Esophagus muscularis mucosa (tissue), 4 donors: ENCODE results near the gene GTF2IRD1. TPM values are rescaled to one million over a fixed set of nuclear protein-coding genes. Genes with fewer than 3 reads are reported as not detected.

ENCODE experiments used
- DNase-seq: peaks from one replicate; pipeline ENCODE4 v3.0.0-alpha.2; 2017; ENCODE audit errors: extremely low spot score
- H3K27ac ChIP-seq, 4 donors: fragments of 200-600 bp; sonication (generic); replicated peaks in 1 of 4; 1 replicate in 3 of 4; 2 replicates in 1 of 4; pipeline ENCODE4 v1.5.1; 2016 to 2019; ENCODE audit warnings: mild to moderate bottlenecking in 1 of 4
- H3K27me3 ChIP-seq, 4 donors: fragments of 200-600 bp; sonication (generic); one replicate each; pipeline versions ENCODE4 v1.5.1 to v1.6.0; 2016 to 2019
- H3K36me3 ChIP-seq, 4 donors: fragments of 200-600 bp; sonication (generic); one replicate each; pipeline ENCODE4 v1.5.1; 2016 to 2019
- H3K4me1 ChIP-seq, 4 donors: fragments of 200-600 bp; sonication (generic); one replicate each; pipeline ENCODE4 v1.5.1; 2016 to 2019
- H3K4me3 ChIP-seq, 4 donors: fragments of 200-600 bp; sonication (generic); 1 replicate in 2 of 4; 2 replicates in 2 of 4; pipeline ENCODE4 v1.5.1; 2016 to 2019; ENCODE audit warnings: mild to moderate bottlenecking in 4 of 4, moderate library complexity in 1 of 4
- H3K9me3 ChIP-seq, 4 donors: fragments of 200-600 bp; sonication (generic); 1 replicate in 3 of 4; 2 replicates in 1 of 4; pipeline ENCODE4 v1.5.1; 2016 to 2019
- CTCF ChIP-seq, 3 experiments: fragments of 200-600 bp in 2 of 3; fragments of 450-650 bp in 1 of 3; sonication (generic) in 2 of 3; IDR thresholded peaks; one replicate each; pipeline ENCODE4 v1.5.1; 2017 to 2019; ENCODE audit warnings: antibody characterized with exemption in 3 of 3, mild to moderate bottlenecking in 2 of 3, moderate library complexity in 1 of 3
- EP300 ChIP-seq: sonication (generic); formaldehyde crosslinking; IDR thresholded peaks from one replicate; pipeline ENCODE4 v1.6.1; 2017; ENCODE audit warnings: antibody characterized with exemption
- POLR2A ChIP-seq: fragments of 450-650 bp; IDR thresholded peaks from one replicate; pipeline ENCODE4 v1.6.1; 2017; ENCODE audit warnings: antibody characterized with exemption, moderate library complexity, mild to moderate bottlenecking, low read depth
- POLR2AphosphoS5 ChIP-seq, 2 donors: sonication (generic); formaldehyde crosslinking; IDR thresholded peaks; one replicate each; pipeline ENCODE4 v1.6.1; 2017; ENCODE audit warnings: antibody characterized with exemption in 2 of 2
- WGBS: methylation state at CpG from one replicate; pipeline ENCODE4 v1.1.5; 2018; 5-methylcytosine and 5-hydroxymethylcytosine counted together
- intact Hi-C: fragments of 100-400 bp; cut with DNase I; formaldehyde crosslinking; loops from one replicate; pipeline ENCODE4 v1.15.1; 2023
- total RNA-seq, 4 donors: library from RNA; depleted of rRNA; stranded (reverse); fragments of >200 nt; gene quantifications; one replicate each; pipeline versions ENCODE4 v1.1.0 to v1.2.1, GENCODE V29; 2016

The GTF2IRD1 gene
- total RNA-seq, 4 donors from 2014 or later: 20.8 to 24.0 (median 22.0) TPM

GRCh38 chr7:74568658-74569057 is 115.0 kb downstream of the GTF2IRD1 start:
- Histone ChIP-seq H3K27ac (no peak overlapping the region), H3K4me1 (no peaks in the 10 kb centered on the region), H3K27me3 (no peaks in the 10 kb centered on the region), H3K4me3 (no peak overlapping the region), H3K36me3 (peaks cover 0 to 25% (median 14%) of the 10 kb centered on the region in 4 donors), H3K9me3 (no peaks in the 10 kb centered on the region)
- TF ChIP-seq POLR2A: no peak
- no peak for TF ChIP-seq POLR2AphosphoS5 (IDR thresholded peaks at IDR 0.05)
- no peak for TF ChIP-seq CTCF (IDR thresholded peaks at IDR 0.05)
- no peak for TF ChIP-seq EP300
- 76% methylated on average over 5 of the region's 5 CpGs for whole genome bisulfite sequencing
- intact Hi-C loops: loop anchor here (5.0 to 10.0 kb wide), 2 partner anchors 124 to 151 kb away; no protein-coding TSS in a partner anchor
- DNase-seq: no peak

- no peak for TF ChIP-seq POLR2A
- TF ChIP-seq EP300: no peak
- TF ChIP-seq POLR2AphosphoS5 (IDR thresholded peaks at IDR 0.05): no peak
- no peak for TF ChIP-seq CTCF (IDR thresholded peaks at IDR 0.05)
- H3K27ac ChIP-seq: no peak overlapping the region
- peaks cover 0 to 15% (median 8%) of the 10 kb centered on the region in 4 donors for H3K36me3 ChIP-seq
- no peaks in the 10 kb centered on the region for H3K27me3 ChIP-seq
- H3K4me1 ChIP-seq: no peaks in the 10 kb centered on the region
- no peaks in the 10 kb centered on the region for H3K9me3 ChIP-seq
- DNase-seq: no peak
- intact Hi-C loops: loop anchor here (5.0 to 10.0 kb wide), 2 partner anchors 125 to 152 kb away; no protein-coding TSS in a partner anchor
- WGBS: 91% methylated on average over 14 of the region's 14 CpGs
- H3K4me3 ChIP-seq: no peak overlapping the region
These were observed 115.9 kb downstream of the GTF2IRD1 start for GRCh38 chr7:74569501-74570075.

- intact Hi-C loops: no loop called here
- peaks cover 0 to 10% (median 4%) of the 10 kb centered on the region in 4 donors for H3K36me3 ChIP-seq
- TF ChIP-seq POLR2AphosphoS5 (IDR thresholded peaks at IDR 0.05) (no peak), POLR2A (no peak), EP300 (no peak), CTCF (IDR thresholded peaks at IDR 0.05) (no peak)
- H3K27ac ChIP-seq: no peak overlapping the region
- DNase-seq: no peak
- no peaks in the 10 kb centered on the region for H3K9me3 ChIP-seq
- H3K4me3 ChIP-seq: no peak overlapping the region
- 92% methylated on average over 13 of the region's 13 CpGs for WGBS
- no peaks in the 10 kb centered on the region for H3K27me3 ChIP-seq
- no peaks in the 10 kb centered on the region for H3K4me1 ChIP-seq
These were observed 116.9 kb downstream of the GTF2IRD1 start for GRCh38 chr7:74570533-74571156.

GRCh38 chr7:74572301-74572979 is 118.7 kb downstream of the GTF2IRD1 start:
- peaks cover 0 to 10% (median 3%) of the 10 kb centered on the region in 4 donors for H3K36me3 ChIP-seq
- no peak overlapping the region for H3K4me3 ChIP-seq
- no peaks in the 10 kb centered on the region for H3K9me3 ChIP-seq
- no peaks in the 10 kb centered on the region for H3K4me1 ChIP-seq
- intact Hi-C loops: no loop called here
- H3K27me3 ChIP-seq: no peaks in the 10 kb centered on the region
- DNase-seq: no peak
- 78% methylated on average over 10 of the region's 10 CpGs for WGBS
- H3K27ac ChIP-seq: no peak overlapping the region
- no peak for TF ChIP-seq POLR2A
- TF ChIP-seq CTCF (IDR thresholded peaks at IDR 0.05): no peak
- TF ChIP-seq POLR2AphosphoS5 (IDR thresholded peaks at IDR 0.05): no peak
- no peak for TF ChIP-seq EP300
